DND-41 (cell line): ENCODE data around the gene UVSSA.

Source experiments
- ATAC-seq: fragments of 200-7000 bp; cut with Tn5 transposase; 3 replicates; pipeline ENCODE4 v1.9.1; 2021; ENCODE audit warnings: low read depth; ENCODE audit not compliant: insufficient read depth
- DNase-seq: peaks from one replicate; pipeline ENCODE4 v3.0.0-alpha.2; 2020
- H2AFZ ChIP-seq: 2 replicates; pipeline ENCODE4 v1.6.0; 2012; ENCODE audit warnings: low read depth, low read length
- H3K27ac ChIP-seq: 2 replicates; pipeline ENCODE4 v1.5.1; 2012; ENCODE audit warnings: low read length, inconsistent platforms
- H3K27me3 ChIP-seq: fragments of 200-600 bp; sonication (generic); 2 replicates; pipeline ENCODE4 v1.6.0; 2012; ENCODE audit warnings: low read length, mild to moderate bottlenecking, inconsistent platforms; ENCODE audit not compliant: insufficient read depth, poor library complexity
- H3K36me3 ChIP-seq: 2 replicates; pipeline ENCODE4 v1.5.1; 2012; ENCODE audit warnings: low read length, inconsistent platforms; ENCODE audit not compliant: insufficient read depth
- H3K4me1 ChIP-seq: 2 replicates; pipeline ENCODE4 v1.5.1; 2012; ENCODE audit warnings: mild to moderate bottlenecking, low read length; ENCODE audit not compliant: insufficient read depth
- H3K4me2 ChIP-seq: 2 replicates; pipeline ENCODE4 v1.6.0; 2012; ENCODE audit warnings: mild to moderate bottlenecking, moderate library complexity, low read length, inconsistent platforms; ENCODE audit not compliant: insufficient read depth
- H3K4me3 ChIP-seq, 2 experiments: fragments of 200-600 bp in 1 of 2; shearing (Covaris generic) in 1 of 2; 2 replicates each; pipeline ENCODE4 v1.5.1; 2012 to 2016; ENCODE audit warnings: inconsistent platforms in 2 of 2, low read length in 2 of 2, mild to moderate bottlenecking in 2 of 2, low read depth in 1 of 2, moderate library complexity in 1 of 2
- H3K79me2 ChIP-seq: 2 replicates; pipeline ENCODE4 v1.6.0; 2012; ENCODE audit warnings: low read length, inconsistent platforms; ENCODE audit not compliant: insufficient read depth
- H3K9ac ChIP-seq: 2 replicates; pipeline ENCODE4 v1.6.0; 2012; ENCODE audit warnings: low read depth, mild to moderate bottlenecking, inconsistent platforms, low read length, moderate library complexity
- H3K9me3 ChIP-seq: 2 replicates; pipeline ENCODE4 v1.5.1; 2012; ENCODE audit warnings: low read length, moderate library complexity, mild to moderate bottlenecking, inconsistent platforms; ENCODE audit not compliant: insufficient read depth, severe bottlenecking
- H4K20me1 ChIP-seq: 2 replicates; pipeline ENCODE4 v1.6.0; 2012; ENCODE audit warnings: low read length; ENCODE audit not compliant: insufficient read depth
- EZH2 ChIP-seq: IDR thresholded peaks from 3 replicates; pipeline ENCODE4 v1.6.1; 2012; ENCODE audit warnings: borderline replicate concordance, low read depth, mild to moderate bottlenecking, moderate library complexity, low read length, inconsistent platforms; ENCODE audit not compliant: severe bottlenecking
- TF ChIP-seq, protein P1 (sequence below): IDR thresholded peaks from 2 replicates; pipeline ENCODE4 v1.5.1; 2012; ENCODE audit warnings: borderline replicate concordance, low read length, moderate library complexity, mild to moderate bottlenecking; ENCODE audit not compliant: poor library complexity, severe bottlenecking; ENCODE audit errors: extremely low read depth

The UVSSA gene

GRCh38 chr4:1398681-1399507 lies 51.9 kb downstream of the UVSSA start:
- ATAC-seq (no peak), DNase-seq (no peak)
- Histone ChIP-seq H3K27me3 (no peaks in the 10 kb centered on the region), H3K9ac (no peak overlapping the region), H3K4me1 (no peaks in the 10 kb centered on the region), H3K4me3 (no peak overlapping the region), H3K36me3 (peaks cover 17% of the 10 kb centered on the region), H3K9me3 (peaks cover 52% of the 10 kb centered on the region), H3K4me2 (no peak overlapping the region), H3K79me2 (no peaks in the 10 kb centered on the region), H4K20me1 (no peaks in the 10 kb centered on the region), H2AFZ (no peak overlapping the region), H3K27ac (no peak overlapping the region)
- TF ChIP-seq EZH2, result no peak
- TF ChIP-seq, protein P1, sequence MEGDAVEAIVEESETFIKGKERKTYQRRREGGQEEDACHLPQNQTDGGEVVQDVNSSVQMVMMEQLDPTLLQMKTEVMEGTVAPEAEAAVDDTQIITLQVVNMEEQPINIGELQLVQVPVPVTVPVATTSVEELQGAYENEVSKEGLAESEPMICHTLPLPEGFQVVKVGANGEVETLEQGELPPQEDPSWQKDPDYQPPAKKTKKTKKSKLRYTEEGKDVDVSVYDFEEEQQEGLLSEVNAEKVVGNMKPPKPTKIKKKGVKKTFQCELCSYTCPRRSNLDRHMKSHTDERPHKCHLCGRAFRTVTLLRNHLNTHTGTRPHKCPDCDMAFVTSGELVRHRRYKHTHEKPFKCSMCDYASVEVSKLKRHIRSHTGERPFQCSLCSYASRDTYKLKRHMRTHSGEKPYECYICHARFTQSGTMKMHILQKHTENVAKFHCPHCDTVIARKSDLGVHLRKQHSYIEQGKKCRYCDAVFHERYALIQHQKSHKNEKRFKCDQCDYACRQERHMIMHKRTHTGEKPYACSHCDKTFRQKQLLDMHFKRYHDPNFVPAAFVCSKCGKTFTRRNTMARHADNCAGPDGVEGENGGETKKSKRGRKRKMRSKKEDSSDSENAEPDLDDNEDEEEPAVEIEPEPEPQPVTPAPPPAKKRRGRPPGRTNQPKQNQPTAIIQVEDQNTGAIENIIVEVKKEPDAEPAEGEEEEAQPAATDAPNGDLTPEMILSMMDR, result no peak

- H3K9me3 ChIP-seq, result peaks cover 53% of the 10 kb centered on the region
- H3K4me2 ChIP-seq, result no peak overlapping the region
- DNase-seq, result no peak
- H3K27me3 ChIP-seq, result no peaks in the 10 kb centered on the region
- peaks cover 11% of the 10 kb centered on the region for H3K36me3 ChIP-seq
- H3K4me3 ChIP-seq, result no peak overlapping the region
- ATAC-seq, result no peak
- H3K79me2 ChIP-seq, result no peaks in the 10 kb centered on the region
- no peak overlapping the region for H2AFZ ChIP-seq
- no peak for TF ChIP-seq EZH2
- TF ChIP-seq, protein P1, result no peak
- no peak overlapping the region for H3K9ac ChIP-seq
- no peak overlapping the region for H3K27ac ChIP-seq
- H4K20me1 ChIP-seq, result no peaks in the 10 kb centered on the region
- H3K4me1 ChIP-seq, result no peaks in the 10 kb centered on the region
These were observed 52.6 kb downstream of the UVSSA start for GRCh38 chr4:1399508-1400190.

DNA sequence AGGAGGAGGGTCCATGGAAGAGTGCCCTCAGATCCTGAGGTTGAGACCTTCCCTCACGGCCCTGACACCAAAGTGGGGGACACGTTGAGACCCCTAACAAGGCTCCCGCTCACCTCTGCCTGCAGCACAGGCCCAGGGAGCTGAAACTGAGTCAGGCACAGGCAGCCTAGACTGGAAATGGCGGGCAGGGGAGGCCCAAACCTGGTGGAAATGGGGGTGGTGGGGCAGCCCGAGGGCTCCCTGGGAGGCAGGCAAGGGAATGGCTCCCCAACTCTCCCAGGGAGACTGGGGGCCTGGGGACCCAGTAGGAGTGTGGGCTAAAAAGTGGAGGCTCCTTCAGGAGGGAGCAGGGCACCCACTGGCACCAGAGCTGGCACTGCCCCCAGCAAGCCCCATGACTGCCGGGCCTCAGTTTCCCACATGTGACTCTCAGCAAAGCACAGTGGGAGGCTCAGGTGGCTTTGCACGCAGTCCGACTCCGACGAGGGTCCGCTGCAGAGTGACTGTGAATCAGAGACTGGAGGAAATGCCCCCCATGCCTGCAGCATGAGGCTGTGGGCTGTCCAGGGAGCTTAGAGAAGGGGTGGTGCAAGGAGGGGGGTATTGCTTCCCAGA lies 53.3 kb downstream of the UVSSA start:
- H4K20me1 ChIP-seq, result no peaks in the 10 kb centered on the region
- H3K27me3 ChIP-seq, result no peaks in the 10 kb centered on the region
- no peak overlapping the region for H2AFZ ChIP-seq
- peaks cover 53% of the 10 kb centered on the region for H3K9me3 ChIP-seq
- ATAC-seq, result no peak
- no peak for TF ChIP-seq EZH2
- TF ChIP-seq, protein P1, result no peak
- H3K36me3 ChIP-seq, result peaks cover 4% of the 10 kb centered on the region
- H3K27ac ChIP-seq, result no peak overlapping the region
- no peak for DNase-seq
- H3K4me1 ChIP-seq, result no peaks in the 10 kb centered on the region
- no peak overlapping the region for H3K4me2 ChIP-seq
- H3K79me2 ChIP-seq, result no peaks in the 10 kb centered on the region
- no peak overlapping the region for H3K9ac ChIP-seq
- H3K4me3 ChIP-seq, result no peak overlapping the region
